HG03196 (cell line): Measurements from ENCODE around the gene SCAF8.

Source experiments
- ATAC-seq: cut with Tn5 transposase; IDR thresholded peaks from one replicate; pipeline ENCODE4 v1.9.1; 2021; ENCODE audit not compliant: unreplicated experiment

SCAF8 gene

DNA sequence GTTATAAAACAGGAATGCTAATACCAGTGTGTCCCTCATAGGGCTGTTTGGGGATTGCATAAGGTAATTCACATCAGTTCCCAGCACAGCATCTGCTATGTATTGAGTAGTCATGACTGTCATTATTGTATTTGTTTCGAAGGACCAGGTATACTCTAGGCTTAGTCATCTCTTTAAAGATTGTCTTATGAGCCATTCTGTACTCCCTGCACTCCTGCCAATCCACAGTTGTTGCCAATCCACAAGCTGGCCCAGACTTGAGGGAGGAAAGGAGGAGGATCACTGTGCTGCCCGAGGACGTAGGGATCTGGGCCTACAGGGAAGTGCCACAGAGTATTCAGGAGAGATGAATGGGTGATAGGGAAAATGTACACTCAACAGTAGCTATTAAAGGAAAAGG lies 148.9 kb downstream of the SCAF8 start:
- ATAC-seq = no peak
